Iris pigment epithelial cell (primary cell): ENCODE results near the gene ETS2.

Source experiments
- DNase-seq: peaks from one replicate; pipeline ENCODE4 v3.0.0-alpha.2; 2011; ENCODE audit warnings: low read depth

Gene ETS2

GRCh38 chr21:38780879-38781278 lies 24.9 kb upstream of the ETS2 start:
- no peak for DNase-seq

- DNase-seq: no peak
Observed at GRCh38 chr21:38784458-38785266, 21.1 kb upstream of the ETS2 start.

- DNase-seq: no peak
Observed at GRCh38 chr21:38785483-38785882, 20.2 kb upstream of the ETS2 start.

GRCh38 chr21:38787016-38787415 lies 18.7 kb upstream of the ETS2 start:
- DNase-seq: no peak

- DNase-seq: peak; percentile 74
Observed at GRCh38 chr21:38787461-38788274, 18.1 kb upstream of the ETS2 start.

GRCh38 chr21:38788275-38788905 lies 17.3 kb upstream of the ETS2 start:
- no peak for DNase-seq

- no peak for DNase-seq
Observed at GRCh38 chr21:38789275-38789674, 16.5 kb upstream of the ETS2 start.

GRCh38 chr21:38790059-38790458 lies 15.7 kb upstream of the ETS2 start:
- no peak for DNase-seq

- no peak for DNase-seq
Observed at GRCh38 chr21:38790961-38791360, 14.8 kb upstream of the ETS2 start.

- no peak for DNase-seq
Observed at GRCh38 chr21:38792676-38793459, 12.9 kb upstream of the ETS2 start.

GRCh38 chr21:38793926-38794713 lies 11.6 kb upstream of the ETS2 start:
- no peak for DNase-seq

- DNase-seq: no peak
Observed at GRCh38 chr21:38794978-38795377, 10.8 kb upstream of the ETS2 start.

- no peak for DNase-seq
Observed at GRCh38 chr21:38795475-38795874, 10.3 kb upstream of the ETS2 start.

- peak; percentile 76 for DNase-seq
Observed at GRCh38 chr21:38796424-38796823, 9.3 kb upstream of the ETS2 start.

GRCh38 chr21:38797470-38797869 lies 8.3 kb upstream of the ETS2 start:
- no peak for DNase-seq

- DNase-seq: no peak
Observed at GRCh38 chr21:38798081-38798480, 7.6 kb upstream of the ETS2 start.

- peak; percentile 74 for DNase-seq
Observed at GRCh38 chr21:38798481-38798882, 7.2 kb upstream of the ETS2 start.

GRCh38 chr21:38800046-38800758 lies 5.5 kb upstream of the ETS2 start:
- DNase-seq: no peak

GRCh38 chr21:38800924-38801744 lies 4.6 kb upstream of the ETS2 start:
- DNase-seq: no peak
